Kidney epithelial cell (primary cell): ENCODE measurements around the gene PTPRR. TPM values are rescaled to one million over a fixed set of nuclear protein-coding genes. Genes with fewer than 3 reads are reported as not detected.

Source experiments
- DNase-seq: peaks from one replicate; pipeline ENCODE4 v3.0.0-alpha.2; 2010; ENCODE audit warnings: low read depth
- H3K27me3 ChIP-seq: 2 replicates; pipeline ENCODE4 v1.6.0; 2011; ENCODE audit warnings: low read length; ENCODE audit not compliant: control insufficient read depth, insufficient read depth
- H3K36me3 ChIP-seq: 2 replicates; pipeline ENCODE4 v1.5.1; 2011; ENCODE audit warnings: low read length; ENCODE audit not compliant: control insufficient read depth, insufficient read depth
- H3K4me3 ChIP-seq: 2 replicates; pipeline ENCODE4 v1.5.1; 2011; ENCODE audit warnings: low read depth, mild to moderate bottlenecking, control low read depth, low read length
- total RNA-seq: library from RNA; depleted of rRNA; stranded (reverse); fragments of >200 nt; gene quantifications from 2 replicates; pipeline ENCODE4 v1.2.3, GENCODE V29; 2015
- TF ChIP-seq, protein P1 (sequence below): IDR thresholded peaks from 2 replicates; pipeline ENCODE4 v1.5.1; 2011; ENCODE audit warnings: mild to moderate bottlenecking, moderate library complexity, low read length, control low read depth, inconsistent platforms; ENCODE audit not compliant: insufficient read depth, poor library complexity, severe bottlenecking

The PTPRR gene
- total RNA-seq, 1 donor from 2014 or later = 2.3 TPM

DNA sequence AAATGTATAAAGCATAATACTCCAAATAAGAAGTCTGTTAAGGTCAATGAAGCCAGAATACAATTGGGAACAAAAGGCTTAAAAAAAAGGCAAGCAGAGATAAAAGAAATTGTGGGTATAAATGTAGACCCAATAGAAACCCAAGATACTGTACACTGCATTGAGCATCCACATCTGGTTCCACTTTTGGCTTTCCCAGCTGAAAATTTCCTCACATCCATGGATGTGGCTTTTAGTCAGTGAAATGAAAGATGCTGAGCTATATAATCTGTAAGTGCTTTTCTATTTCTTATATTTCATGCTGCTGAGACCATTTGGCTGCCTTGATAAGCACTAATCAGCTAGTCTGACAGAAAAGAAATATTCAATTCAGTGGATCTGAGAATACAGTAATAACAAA is 83.5 kb downstream of the PTPRR start:
- no peak overlapping the region for H3K4me3 ChIP-seq
- no peaks in the 10 kb centered on the region for H3K36me3 ChIP-seq
- H3K27me3 ChIP-seq = no peaks in the 10 kb centered on the region
- no peak for DNase-seq
- TF ChIP-seq, protein P1, sequence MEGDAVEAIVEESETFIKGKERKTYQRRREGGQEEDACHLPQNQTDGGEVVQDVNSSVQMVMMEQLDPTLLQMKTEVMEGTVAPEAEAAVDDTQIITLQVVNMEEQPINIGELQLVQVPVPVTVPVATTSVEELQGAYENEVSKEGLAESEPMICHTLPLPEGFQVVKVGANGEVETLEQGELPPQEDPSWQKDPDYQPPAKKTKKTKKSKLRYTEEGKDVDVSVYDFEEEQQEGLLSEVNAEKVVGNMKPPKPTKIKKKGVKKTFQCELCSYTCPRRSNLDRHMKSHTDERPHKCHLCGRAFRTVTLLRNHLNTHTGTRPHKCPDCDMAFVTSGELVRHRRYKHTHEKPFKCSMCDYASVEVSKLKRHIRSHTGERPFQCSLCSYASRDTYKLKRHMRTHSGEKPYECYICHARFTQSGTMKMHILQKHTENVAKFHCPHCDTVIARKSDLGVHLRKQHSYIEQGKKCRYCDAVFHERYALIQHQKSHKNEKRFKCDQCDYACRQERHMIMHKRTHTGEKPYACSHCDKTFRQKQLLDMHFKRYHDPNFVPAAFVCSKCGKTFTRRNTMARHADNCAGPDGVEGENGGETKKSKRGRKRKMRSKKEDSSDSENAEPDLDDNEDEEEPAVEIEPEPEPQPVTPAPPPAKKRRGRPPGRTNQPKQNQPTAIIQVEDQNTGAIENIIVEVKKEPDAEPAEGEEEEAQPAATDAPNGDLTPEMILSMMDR = no peak

- Histone ChIP-seq H3K36me3 (no peaks in the 10 kb centered on the region), H3K27me3 (no peaks in the 10 kb centered on the region), H3K4me3 (no peak overlapping the region)
- TF ChIP-seq, protein P1 = no peak
- no peak for DNase-seq
Measured at GRCh38 chr12:70835948-70836347, 84.6 kb downstream of the PTPRR start.

DNA sequence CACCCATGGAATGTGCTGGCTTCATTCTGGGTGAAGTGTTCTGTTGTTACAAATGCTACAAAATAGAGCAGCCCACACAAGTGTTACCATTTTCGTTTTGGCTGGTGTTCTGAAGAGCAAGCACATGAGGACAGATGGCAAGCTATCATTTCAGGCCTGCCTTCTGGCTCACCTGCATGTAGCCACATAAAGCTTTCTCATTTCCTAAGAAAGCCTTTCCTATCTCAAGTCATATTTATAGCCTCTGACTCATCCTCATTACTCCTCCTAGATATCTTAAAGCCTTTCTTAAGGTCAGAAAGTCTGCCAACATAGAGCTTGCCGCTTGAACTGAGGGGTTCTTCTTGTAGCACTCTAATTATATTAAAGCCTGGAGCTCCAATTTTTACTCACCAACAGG is 89.0 kb downstream of the PTPRR start:
- TF ChIP-seq, protein P1 = no peak
- DNase-seq = no peak
- H3K4me3 ChIP-seq = no peak overlapping the region
- H3K27me3 ChIP-seq = no peaks in the 10 kb centered on the region
- H3K36me3 ChIP-seq = no peaks in the 10 kb centered on the region

DNA sequence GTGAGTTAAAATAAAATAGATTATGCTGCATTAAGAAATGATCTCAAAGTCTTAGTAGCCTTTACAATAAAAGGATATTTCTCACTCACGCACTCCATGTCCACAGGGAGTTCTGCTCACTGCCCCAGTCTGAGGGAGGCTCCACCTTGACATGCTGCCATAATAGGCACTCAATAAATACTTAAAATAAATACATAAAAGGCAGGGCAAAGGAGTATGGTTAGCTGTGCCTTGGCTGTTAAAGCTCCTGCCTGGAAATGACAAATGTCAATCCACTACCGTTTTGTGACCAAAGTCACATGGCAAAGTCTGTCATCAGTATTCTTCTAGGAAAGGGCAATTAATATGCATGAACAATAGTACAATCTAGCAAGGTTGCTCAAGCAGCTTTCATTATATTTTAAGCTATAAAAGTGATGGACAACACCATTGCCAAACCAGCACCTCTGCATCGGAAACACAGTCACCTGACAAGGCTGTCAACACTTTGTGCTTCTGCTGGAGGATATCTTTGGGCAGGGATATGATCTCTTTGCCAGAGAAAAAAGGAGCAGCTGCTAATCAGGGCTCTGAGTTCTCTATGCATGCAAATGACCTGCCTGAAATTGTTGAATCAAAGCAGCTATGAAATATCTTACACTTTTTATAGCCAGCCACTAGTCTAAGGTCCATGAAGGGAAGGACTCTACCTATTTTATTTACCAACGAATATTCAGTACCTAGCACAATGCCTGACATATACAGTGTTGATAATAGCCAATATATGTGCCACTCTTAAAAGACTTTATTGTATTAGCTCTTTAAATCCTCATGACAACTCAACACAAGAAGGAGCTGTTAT is 90.1 kb downstream of the PTPRR start:
- DNase-seq = no peak
- H3K27me3 ChIP-seq = no peaks in the 10 kb centered on the region
- H3K36me3 ChIP-seq = no peaks in the 10 kb centered on the region
- TF ChIP-seq, protein P1 = no peak
- H3K4me3 ChIP-seq = no peak overlapping the region

- H3K27me3 ChIP-seq = no peaks in the 10 kb centered on the region
- DNase-seq = no peak
- H3K4me3 ChIP-seq = no peak overlapping the region
- H3K36me3 ChIP-seq = no peaks in the 10 kb centered on the region
- TF ChIP-seq, protein P1 = no peak
Measured at GRCh38 chr12:70829070-70829469, 91.5 kb downstream of the PTPRR start.

- H3K4me3 ChIP-seq = no peak overlapping the region
- no peaks in the 10 kb centered on the region for H3K36me3 ChIP-seq
- no peak for DNase-seq
- TF ChIP-seq, protein P1 = no peak
- no peaks in the 10 kb centered on the region for H3K27me3 ChIP-seq
Measured at GRCh38 chr12:70828351-70828750, 92.2 kb downstream of the PTPRR start.
